ENCODE measurements around the gene KCNH3. TPM values are rescaled to one million over a fixed set of nuclear protein-coding genes. Genes with fewer than 3 reads are reported as not detected.

Gene KCNH3
- total and polyA plus RNA-seq, 2 of the 4 experiments (the other 2 are of a cell fraction): 0.10 TPM; not detected in 1

DNA sequence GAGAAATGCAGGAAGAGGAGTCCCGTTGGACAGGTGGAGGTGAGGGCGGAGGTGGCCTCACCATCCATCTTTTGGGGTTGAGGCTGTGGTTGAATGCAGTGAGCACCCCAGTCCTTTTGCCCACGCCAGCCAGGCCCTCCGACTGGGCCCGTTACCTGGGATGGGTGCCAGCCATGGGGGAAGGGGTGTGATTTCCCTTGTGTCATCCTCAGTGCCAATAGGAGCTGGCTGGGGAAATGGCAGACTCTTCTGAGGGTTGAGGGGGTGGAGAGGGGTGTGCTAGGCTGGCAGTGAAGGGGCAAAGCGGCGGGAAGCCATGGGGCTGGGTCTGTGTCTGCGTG, 9.6 kb downstream of the KCNH3 start:
- H3K4me1 ChIP-seq (ENCODE audit: control insufficient read depth, insufficient read depth, low read length): peaks cover 3% of the 10 kb centered on the region; the same call in 1 of the 2 replicates
- ChIA-PET POLR2A (ENCODE audit: unreplicated experiment) (no interaction called here), CTCF (interaction anchor here (0.7 kb wide), 1 partner anchor 32 kb away, joined by 3 read pairs; no protein-coding TSS in a partner anchor)
- H2AK5ac ChIP-seq (ENCODE audit: low read depth, low read length): no peak overlapping the region
- dilution Hi-C loops (cut with HindIII; ENCODE audit: low sequenced_read_pairs, unreplicated experiment) (no loop called here), intact Hi-C loops (cut with micrococcal nuclease) (no loop called here), in situ Hi-C loops (cut with MboI; ENCODE audit: low sequenced_read_pairs) (no loop called here)
- no peak overlapping the region for H2BK20ac ChIP-seq (ENCODE audit: low read depth, low read length)
- H3K9me1 ChIP-seq (ENCODE audit: insufficient read depth, low read length): no peaks in the 10 kb centered on the region
- H3K79me1 ChIP-seq (ENCODE audit: low read depth in 1 of 2, low read length in 2 of 2): no peaks in the 10 kb centered on the region
- H2AFZ ChIP-seq (replicated peaks; ENCODE audit: low read length, poor library complexity): peak overlapping the region; percentile 89
- no peak overlapping the region; a peak in 1 of 4 replicates for H4K8ac ChIP-seq (ENCODE audit: low read depth in 2 of 2, low read length in 2 of 2)
- no peak overlapping the region for H2BK120ac ChIP-seq (ENCODE audit: low read depth, low read length)
- H3K36me3 ChIP-seq (ENCODE audit: control insufficient read depth, insufficient read depth, low read length): no peaks in the 10 kb centered on the region
- H3K9ac ChIP-seq (ENCODE audit: low read depth, low read length): no peak overlapping the region
- ATAC-seq (ENCODE audit: low read depth) (no peak), DNase-seq (no peak)
- H4K20me1 ChIP-seq (ENCODE audit: insufficient read depth, low read length): no peaks in the 10 kb centered on the region
- no peak overlapping the region for H3K18ac ChIP-seq (ENCODE audit: low read depth, low read length)
- no peak overlapping the region for H3K27ac ChIP-seq (ENCODE audit: insufficient read depth, low read length)
- H4K5ac ChIP-seq (ENCODE audit: low read depth, low read length): no peak overlapping the region
- H2BK15ac ChIP-seq (ENCODE audit: low read depth, low read length): no peak overlapping the region
- H4K91ac ChIP-seq (ENCODE audit: insufficient read depth, low read depth, low read length): no peak overlapping the region
- BruUV-seq (replicated peaks): no TSS peak
- no peak overlapping the region for H3K23ac ChIP-seq (ENCODE audit: low read depth, low read length)
- WGBS, 2 experiments (ENCODE audit: extremely low coverage in 2 of 2, insufficient read length in 1 of 2): no CpG with 5 or more reads among the region's 8 CpGs
- H3K9me3 ChIP-seq (ENCODE audit: control insufficient read depth, insufficient read depth, low read length): no peaks in the 10 kb centered on the region
- H3K14ac ChIP-seq (replicated peaks; ENCODE audit: low read depth, low read length): no peak overlapping the region
- H3K56ac ChIP-seq (ENCODE audit: extremely low read depth, insufficient read depth, low read length): no peak overlapping the region
- H3K27me3 ChIP-seq (ENCODE audit: control insufficient read depth, insufficient read depth, low read length): peaks cover 80% of the 10 kb centered on the region
- H3K4ac ChIP-seq (ENCODE audit: low read depth, low read length): no peak overlapping the region
- H2AK9ac ChIP-seq (replicated peaks; ENCODE audit: low read depth, low read length, poor library complexity): peak overlapping the region; percentile 69
- TF ChIP-seq CEBPB (IDR thresholded peaks at IDR 0.05; ENCODE audit: low read depth, low read length) (no peak), MAZ (IDR thresholded peaks at IDR 0.05; ENCODE audit: borderline replicate concordance, low read depth, low read length) (no peak), NFE2L2 (IDR thresholded peaks at IDR 0.05; ENCODE audit: low read depth, low read length) (no peak), CHD1 (IDR thresholded peaks at IDR 0.05; ENCODE audit: low read depth, low read length) (no peak), RCOR1 (IDR thresholded peaks at IDR 0.05; ENCODE audit: insufficient replicate concordance, low read length) (no peak), RAD21 (IDR thresholded peaks at IDR 0.05; ENCODE audit: low read length) (no peak), MAFK (IDR thresholded peaks at IDR 0.05; ENCODE audit: low read depth, low read length) (no peak), SMC3 (IDR thresholded peaks at IDR 0.05; ENCODE audit: low read depth, low read length) (no peak), POLR2A (IDR thresholded peaks at IDR 0.05; ENCODE audit: low read depth, low read length) (no peak), MXI1 (IDR thresholded peaks at IDR 0.05; ENCODE audit: borderline replicate concordance, low read depth, low read length) (no peak), BHLHE40 (IDR thresholded peaks at IDR 0.05; ENCODE audit: low read depth, low read length) (no peak), RFX5 (IDR thresholded peaks at IDR 0.05; ENCODE audit: low read depth, low read length) (no peak), FOS (IDR thresholded peaks at IDR 0.05; ENCODE audit: low read depth, low read length) (no peak)
- TF ChIP-seq, protein P1, sequence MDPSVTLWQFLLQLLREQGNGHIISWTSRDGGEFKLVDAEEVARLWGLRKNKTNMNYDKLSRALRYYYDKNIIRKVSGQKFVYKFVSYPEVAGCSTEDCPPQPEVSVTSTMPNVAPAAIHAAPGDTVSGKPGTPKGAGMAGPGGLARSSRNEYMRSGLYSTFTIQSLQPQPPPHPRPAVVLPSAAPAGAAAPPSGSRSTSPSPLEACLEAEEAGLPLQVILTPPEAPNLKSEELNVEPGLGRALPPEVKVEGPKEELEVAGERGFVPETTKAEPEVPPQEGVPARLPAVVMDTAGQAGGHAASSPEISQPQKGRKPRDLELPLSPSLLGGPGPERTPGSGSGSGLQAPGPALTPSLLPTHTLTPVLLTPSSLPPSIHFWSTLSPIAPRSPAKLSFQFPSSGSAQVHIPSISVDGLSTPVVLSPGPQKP (IDR thresholded peaks at IDR 0.05; ENCODE audit: borderline replicate concordance, low read depth, low read length): no peak
- TF ChIP-seq, protein P2, sequence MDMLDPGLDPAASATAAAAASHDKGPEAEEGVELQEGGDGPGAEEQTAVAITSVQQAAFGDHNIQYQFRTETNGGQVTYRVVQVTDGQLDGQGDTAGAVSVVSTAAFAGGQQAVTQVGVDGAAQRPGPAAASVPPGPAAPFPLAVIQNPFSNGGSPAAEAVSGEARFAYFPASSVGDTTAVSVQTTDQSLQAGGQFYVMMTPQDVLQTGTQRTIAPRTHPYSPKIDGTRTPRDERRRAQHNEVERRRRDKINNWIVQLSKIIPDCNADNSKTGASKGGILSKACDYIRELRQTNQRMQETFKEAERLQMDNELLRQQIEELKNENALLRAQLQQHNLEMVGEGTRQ (IDR thresholded peaks at IDR 0.05; ENCODE audit: low read depth, low read length): no peak
- TF ChIP-seq, protein P3, sequence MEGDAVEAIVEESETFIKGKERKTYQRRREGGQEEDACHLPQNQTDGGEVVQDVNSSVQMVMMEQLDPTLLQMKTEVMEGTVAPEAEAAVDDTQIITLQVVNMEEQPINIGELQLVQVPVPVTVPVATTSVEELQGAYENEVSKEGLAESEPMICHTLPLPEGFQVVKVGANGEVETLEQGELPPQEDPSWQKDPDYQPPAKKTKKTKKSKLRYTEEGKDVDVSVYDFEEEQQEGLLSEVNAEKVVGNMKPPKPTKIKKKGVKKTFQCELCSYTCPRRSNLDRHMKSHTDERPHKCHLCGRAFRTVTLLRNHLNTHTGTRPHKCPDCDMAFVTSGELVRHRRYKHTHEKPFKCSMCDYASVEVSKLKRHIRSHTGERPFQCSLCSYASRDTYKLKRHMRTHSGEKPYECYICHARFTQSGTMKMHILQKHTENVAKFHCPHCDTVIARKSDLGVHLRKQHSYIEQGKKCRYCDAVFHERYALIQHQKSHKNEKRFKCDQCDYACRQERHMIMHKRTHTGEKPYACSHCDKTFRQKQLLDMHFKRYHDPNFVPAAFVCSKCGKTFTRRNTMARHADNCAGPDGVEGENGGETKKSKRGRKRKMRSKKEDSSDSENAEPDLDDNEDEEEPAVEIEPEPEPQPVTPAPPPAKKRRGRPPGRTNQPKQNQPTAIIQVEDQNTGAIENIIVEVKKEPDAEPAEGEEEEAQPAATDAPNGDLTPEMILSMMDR (conservative IDR thresholded peaks at IDR 0.05; ENCODE audit: low read depth, low read length): no peak
- no peak overlapping the region for H3K4me3 ChIP-seq (ENCODE audit: insufficient read depth, low read depth, low read length)
- H2BK5ac ChIP-seq (ENCODE audit: low read depth, low read length, poor library complexity, severe bottlenecking): no peak overlapping the region
- H3K4me2 ChIP-seq (ENCODE audit: low read depth, low read length): peak overlapping the region; percentile 65; the same call in 1 of the 2 replicates
